HUES48 (cell line): ENCODE data around the gene ELF4.

Experiments used
- H3K27ac ChIP-seq: one replicate; pipeline ENCODE4 v1.7.0; 2013; ENCODE audit warnings: low read depth, low read length, inconsistent platforms
- H3K27me3 ChIP-seq: 2 replicates; pipeline ENCODE4 v1.6.1; 2013; ENCODE audit warnings: mild to moderate bottlenecking, low read length; ENCODE audit not compliant: control insufficient read depth, insufficient read depth
- H3K36me3 ChIP-seq: 2 replicates; pipeline ENCODE4 v1.6.1; 2013; ENCODE audit warnings: low read length; ENCODE audit not compliant: control insufficient read depth, insufficient read depth
- H3K4me1 ChIP-seq: 2 replicates; pipeline ENCODE4 v1.6.1; 2013; ENCODE audit warnings: mild to moderate bottlenecking, low read length; ENCODE audit not compliant: control insufficient read depth, insufficient read depth
- H3K4me3 ChIP-seq: 2 replicates; pipeline ENCODE4 v1.5.1; 2013; ENCODE audit warnings: mild to moderate bottlenecking, low read depth, low read length
- H3K9ac ChIP-seq: 2 replicates; pipeline ENCODE4 v1.6.1; 2013; ENCODE audit warnings: mild to moderate bottlenecking, low read depth, low read length, moderate library complexity
- H3K9me3 ChIP-seq: 2 replicates; pipeline ENCODE4 v1.6.1; 2013; ENCODE audit warnings: low read length; ENCODE audit not compliant: control insufficient read depth, insufficient read depth

The ELF4 gene

DNA sequence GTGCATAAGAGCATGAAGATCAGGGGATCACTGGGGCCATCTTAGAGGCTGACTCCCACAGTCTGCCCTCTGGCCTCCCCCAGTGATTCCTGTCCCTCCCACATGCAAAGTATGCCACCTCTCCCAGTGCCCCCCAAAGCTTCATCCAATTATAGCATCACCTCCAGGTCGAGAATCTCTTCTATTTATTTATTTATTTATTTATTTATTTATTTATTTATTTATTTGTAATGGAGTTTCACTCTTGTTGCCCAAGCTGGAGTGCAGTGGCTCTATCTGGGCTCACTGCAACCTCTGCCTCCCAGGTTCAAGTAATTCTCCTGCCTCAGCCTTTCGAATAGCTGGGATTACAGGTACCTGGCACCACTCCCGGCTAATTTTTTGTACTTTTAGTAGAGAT, 77.7 kb downstream of the ELF4 start:
- H3K36me3 ChIP-seq, result peaks cover 8% of the 10 kb centered on the region; the same call in 1 of the 2 replicates
- no peaks in the 10 kb centered on the region for H3K27me3 ChIP-seq
- H3K4me3 ChIP-seq, result no peak overlapping the region
- H3K9ac ChIP-seq, result no peak overlapping the region
- no peak overlapping the region for H3K27ac ChIP-seq
- no peaks in the 10 kb centered on the region for H3K9me3 ChIP-seq
- H3K4me1 ChIP-seq, result no peaks in the 10 kb centered on the region

DNA sequence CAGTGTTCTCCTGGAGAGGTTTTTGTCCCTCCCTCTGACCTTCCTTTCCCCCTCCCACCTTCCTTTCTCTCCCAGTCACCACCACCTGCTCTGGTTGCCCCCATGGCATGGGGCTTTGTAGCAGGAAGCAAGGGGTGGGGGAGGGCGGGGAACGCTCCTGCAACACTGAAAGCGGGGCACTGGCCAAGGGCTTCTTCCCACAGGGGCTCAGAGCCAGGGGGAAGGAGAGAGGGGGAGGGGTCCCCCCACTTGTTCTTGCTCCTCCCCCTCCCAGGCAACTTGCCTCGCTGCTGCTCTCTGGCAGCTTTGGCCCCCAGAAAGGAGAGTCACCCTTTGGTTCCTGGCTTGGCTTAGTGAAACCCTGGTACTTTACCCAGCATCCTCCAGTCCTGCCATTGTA, 79.5 kb downstream of the ELF4 start:
- no peak overlapping the region for H3K9ac ChIP-seq
- no peak overlapping the region for H3K4me3 ChIP-seq
- H3K27ac ChIP-seq, result no peak overlapping the region
- no peaks in the 10 kb centered on the region for H3K27me3 ChIP-seq
- H3K9me3 ChIP-seq, result no peaks in the 10 kb centered on the region
- H3K4me1 ChIP-seq, result no peaks in the 10 kb centered on the region
- H3K36me3 ChIP-seq, result peaks cover 16% of the 10 kb centered on the region; the same call in 1 of the 2 replicates

DNA sequence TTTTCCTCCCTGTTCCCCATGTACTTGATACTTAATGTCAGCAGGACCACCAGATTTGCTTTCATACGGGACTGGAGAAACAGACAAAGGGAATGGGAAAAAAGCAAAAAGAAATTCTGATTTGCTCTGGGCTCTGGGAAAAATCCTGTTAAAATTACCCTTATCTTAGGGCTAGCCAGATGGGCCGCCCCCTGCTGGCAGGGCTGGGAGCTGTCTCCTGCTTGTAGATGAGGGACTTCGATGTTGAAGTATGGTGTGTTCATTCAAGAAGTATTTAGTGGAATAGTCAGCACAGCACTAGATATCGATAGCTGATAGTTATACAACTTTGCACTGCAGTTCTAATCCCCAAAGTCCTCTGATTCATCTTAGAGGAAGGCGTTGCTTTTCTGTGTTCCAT, 82.1 kb downstream of the ELF4 start:
- Histone ChIP-seq H3K4me1 (no peaks in the 10 kb centered on the region; the same call in 1 of the 2 replicates), H3K27ac (no peak overlapping the region), H3K4me3 (no peak overlapping the region), H3K9me3 (no peaks in the 10 kb centered on the region), H3K9ac (no peak overlapping the region), H3K27me3 (no peaks in the 10 kb centered on the region), H3K36me3 (peaks cover 16% of the 10 kb centered on the region; the same call in 1 of the 2 replicates)

DNA sequence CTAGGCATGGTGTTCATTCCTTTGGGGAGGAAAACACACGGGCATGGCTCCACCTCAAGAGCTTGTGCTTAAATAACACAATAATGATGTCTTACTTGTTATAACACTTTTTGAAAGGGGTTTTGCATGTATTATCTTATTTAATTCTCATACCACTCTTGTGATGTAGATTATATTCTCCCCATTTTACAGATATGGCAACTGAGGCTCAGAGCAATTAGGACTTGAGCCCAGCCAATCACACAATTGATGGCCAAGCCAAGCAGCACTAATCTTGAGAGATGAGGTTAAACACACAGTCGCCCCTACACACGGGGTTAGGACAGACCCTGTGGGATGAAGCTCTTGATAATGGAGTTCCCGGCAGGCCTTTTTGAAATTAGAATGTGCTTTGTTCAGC, 82.7 kb downstream of the ELF4 start:
- H3K9me3 ChIP-seq, result no peaks in the 10 kb centered on the region
- peaks cover 21% of the 10 kb centered on the region; the same call in 1 of the 2 replicates for H3K36me3 ChIP-seq
- no peak overlapping the region for H3K9ac ChIP-seq
- no peak overlapping the region for H3K4me3 ChIP-seq
- no peaks in the 10 kb centered on the region; the same call in 1 of the 2 replicates for H3K4me1 ChIP-seq
- H3K27ac ChIP-seq, result no peak overlapping the region
- H3K27me3 ChIP-seq, result no peaks in the 10 kb centered on the region

DNA sequence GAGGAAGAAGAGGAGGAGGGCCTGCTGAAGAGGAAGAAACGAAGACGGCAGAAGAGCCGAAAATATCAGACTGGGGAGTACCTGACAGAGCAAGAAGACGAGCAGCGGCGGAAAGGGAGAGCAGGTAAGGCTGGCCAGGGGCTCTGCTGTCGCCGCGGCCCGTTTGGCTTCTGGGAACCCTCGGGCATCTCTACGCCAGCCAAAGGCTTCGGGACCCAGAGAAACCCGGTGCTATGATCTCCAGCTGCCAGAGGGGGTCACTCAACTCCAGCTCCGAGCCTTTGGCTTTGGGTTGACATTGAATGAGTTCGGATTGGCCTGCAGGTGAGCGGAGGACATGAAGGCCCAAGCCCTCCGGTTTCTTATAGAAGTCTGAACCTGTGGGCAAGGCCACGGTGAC, 85.0 kb downstream of the ELF4 start:
- Histone ChIP-seq H3K9me3 (no peaks in the 10 kb centered on the region), H3K36me3 (peaks cover 22% of the 10 kb centered on the region; the same call in 1 of the 2 replicates), H3K4me1 (no peaks in the 10 kb centered on the region; the same call in 1 of the 2 replicates), H3K27ac (no peak overlapping the region), H3K27me3 (no peaks in the 10 kb centered on the region), H3K4me3 (no peak overlapping the region), H3K9ac (no peak overlapping the region)

DNA sequence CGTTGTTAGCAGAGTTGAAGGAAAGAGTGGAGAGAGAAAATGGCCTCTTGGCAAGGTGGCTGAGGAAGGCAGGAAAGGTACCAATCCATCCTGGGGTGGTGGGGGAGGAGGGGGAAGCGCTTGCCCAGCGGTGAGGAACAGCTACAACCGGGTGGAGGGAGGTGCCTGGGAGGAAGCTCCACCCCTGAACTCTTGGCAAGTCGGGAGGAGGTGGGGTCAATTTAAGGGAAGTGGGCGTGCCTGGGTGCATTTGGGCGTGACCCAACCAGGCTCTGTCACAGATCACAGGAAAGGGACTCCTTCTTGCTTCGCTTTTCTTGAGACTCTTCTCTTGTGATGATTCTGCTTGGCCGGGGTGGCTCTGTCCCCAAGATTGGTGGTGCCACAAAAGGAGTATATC, 86.2 kb downstream of the ELF4 start:
- Histone ChIP-seq H3K4me1 (no peaks in the 10 kb centered on the region; the same call in 1 of the 2 replicates), H3K4me3 (no peak overlapping the region), H3K9ac (no peak overlapping the region), H3K27ac (no peak overlapping the region), H3K36me3 (peaks cover 19% of the 10 kb centered on the region; the same call in 1 of the 2 replicates), H3K27me3 (no peaks in the 10 kb centered on the region), H3K9me3 (no peaks in the 10 kb centered on the region)

DNA sequence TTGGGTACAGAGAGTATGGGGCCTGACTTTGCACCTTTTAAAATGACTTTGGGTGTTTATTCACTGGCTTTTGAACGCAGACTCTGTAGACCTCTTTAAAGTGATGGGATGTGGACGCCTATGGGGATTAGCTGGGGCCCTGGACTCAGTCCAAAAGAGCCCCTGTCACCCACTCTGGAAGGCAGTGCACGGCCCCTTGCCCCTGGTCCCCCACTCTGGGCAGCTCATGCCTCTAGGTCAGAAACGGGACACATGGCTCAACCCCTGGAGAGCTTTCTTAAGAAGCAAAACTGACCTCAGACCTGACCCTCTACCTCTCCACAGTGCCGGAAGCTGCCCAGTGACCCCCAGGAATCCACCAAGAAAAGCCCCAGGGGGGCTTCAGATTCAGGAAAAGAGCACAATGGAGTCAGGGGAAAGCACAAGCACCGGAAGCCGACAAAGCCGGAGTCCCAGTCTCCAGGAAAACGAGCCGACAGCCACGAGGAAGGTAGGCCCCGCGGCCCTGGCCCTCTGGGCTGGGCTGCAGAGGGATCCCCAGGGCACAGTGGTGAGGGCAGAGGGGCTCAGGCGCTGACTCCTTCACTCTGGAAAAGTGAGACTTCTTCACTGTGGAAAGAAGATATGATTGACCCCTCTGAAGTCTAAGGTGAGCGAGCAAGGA, 89.5 kb downstream of the ELF4 start:
- 0 out of 2 replicates have a peak, but pooled peaks cover 8% of the 10 kb centered on the region for H3K36me3 ChIP-seq
- H3K27me3 ChIP-seq, result no peaks in the 10 kb centered on the region

DNA sequence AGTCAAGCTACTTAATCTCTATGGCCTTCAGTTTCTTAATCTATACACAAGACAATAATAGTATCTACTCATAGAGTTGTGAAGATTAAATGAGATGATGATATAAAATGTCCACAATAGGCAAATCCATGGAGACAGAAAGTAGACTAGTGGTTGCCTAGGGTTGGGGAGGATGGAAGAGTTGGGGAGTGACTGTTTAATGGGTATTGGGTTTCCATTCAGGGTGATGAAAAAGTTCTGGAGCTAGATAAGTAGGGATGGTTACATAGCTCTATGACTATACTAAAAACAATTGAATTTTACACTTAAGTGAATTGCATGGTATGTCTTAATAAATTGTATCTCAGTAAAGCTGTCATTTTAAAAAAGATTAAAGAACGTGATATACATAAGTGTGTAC, 92.2 kb downstream of the ELF4 start:
- Histone ChIP-seq H3K27ac (no peak overlapping the region), H3K27me3 (no peaks in the 10 kb centered on the region), H3K36me3 (peaks cover 19% of the 10 kb centered on the region), H3K4me1 (no peaks in the 10 kb centered on the region; the same call in 1 of the 2 replicates), H3K9ac (no peak overlapping the region), H3K4me3 (no peak overlapping the region), H3K9me3 (no peaks in the 10 kb centered on the region)

More for the DNA sequence above, 89.5 kb downstream of the ELF4 start:
- Histone ChIP-seq H3K4me3 (no peak overlapping the region), H3K9me3 (no peaks in the 10 kb centered on the region), H3K4me1 (no peaks in the 10 kb centered on the region; the same call in 1 of the 2 replicates), H3K9ac (no peak overlapping the region), H3K27ac (no peak overlapping the region)

DNA sequence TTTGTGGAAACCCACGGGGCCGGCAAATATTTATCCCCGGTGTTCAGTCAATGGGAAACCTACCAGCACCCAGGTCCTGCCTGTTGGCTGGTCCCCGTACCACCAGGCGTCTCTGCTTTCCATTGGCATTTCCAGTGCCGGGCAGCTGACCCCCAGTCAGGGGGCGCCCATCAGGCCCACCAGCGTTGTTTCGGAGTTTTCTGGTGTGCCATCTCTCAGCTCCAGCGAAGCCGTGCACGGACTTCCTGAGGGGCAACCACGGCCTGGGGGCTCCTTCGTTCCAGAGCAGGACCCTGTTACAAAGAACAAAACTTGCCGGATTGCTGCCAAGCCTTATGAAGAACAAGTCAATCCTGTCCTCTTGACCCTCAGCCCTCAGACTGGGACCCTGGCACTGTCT, 95.1 kb downstream of the ELF4 start:
- Histone ChIP-seq H3K36me3 (peaks cover 13% of the 10 kb centered on the region), H3K4me3 (no peak overlapping the region), H3K27ac (no peak overlapping the region), H3K9ac (no peak overlapping the region), H3K27me3 (no peaks in the 10 kb centered on the region), H3K4me1 (no peaks in the 10 kb centered on the region; the same call in 1 of the 2 replicates), H3K9me3 (no peaks in the 10 kb centered on the region)
